HepG2 (cell line): ENCODE data around the gene RAB6A. TPM values are rescaled to one million over a fixed set of nuclear protein-coding genes. Genes with fewer than 3 reads are reported as not detected.

Source experiments
- RARA ChIP-seq: IDR thresholded peaks from 2 replicates; pipeline ENCODE4 v1.6.1; 2016; ENCODE audit warnings: missing genetic modification reagents, missing compliant biosample characterization
- ZFY ChIP-seq: sonication (generic); formaldehyde crosslinking; IDR thresholded peaks from 2 replicates; pipeline ENCODE4 v1.4.0; 2020; ENCODE audit warnings: missing genetic modification reagents
- ZNF205 ChIP-seq: IDR thresholded peaks from 2 replicates; pipeline ENCODE4 v1.6.1; 2018; ENCODE audit warnings: missing biosample characterization, missing genetic modification reagents
- ZNF382 ChIP-seq: sonication (generic); formaldehyde crosslinking; IDR thresholded peaks from 2 replicates; pipeline ENCODE4 v1.5.0; 2020; ENCODE audit warnings: missing genetic modification reagents, mild to moderate bottlenecking, borderline replicate concordance
- polyA plus RNA-seq, 8 experiments: library from polyadenylated mRNA; depleted of rRNA in 3 of 8; stranded (reverse) in 7 of 8; unstranded in 1 of 8; fragments of >200 nt; fragmentation: Illumina TruSeq in 4 of 8; extraction: Trizol in 4 of 8; gene quantifications; 2 replicates each; pipeline versions ENCODE4 v1.2.1 to v1.2.3, GENCODE V29; 2011 to 2016; ENCODE audit warnings: low read depth in 4 of 8, missing spikeins in 1 of 8, mixed read lengths in 1 of 8; ENCODE audit not compliant: insufficient read depth in 1 of 8
- total RNA-seq, 5 experiments: library from RNA; depleted of rRNA; stranded (reverse); fragments of >200 nt; fragmentation: Illumina TruSeq; extraction: Trizol; gene quantifications; 2 replicates each; pipeline ENCODE4 v1.2.3, GENCODE V29; 2016; ENCODE audit warnings: low read depth in 1 of 5
- TF ChIP-seq, protein P1 (sequence below): sonication (generic); formaldehyde crosslinking; IDR thresholded peaks from 2 replicates; pipeline ENCODE4 v1.5.1; 2020; ENCODE audit warnings: mild to moderate bottlenecking, missing genetic modification reagents, borderline replicate concordance
- TF ChIP-seq, protein P2 (sequence below): sonication (generic); formaldehyde crosslinking; IDR thresholded peaks from 2 replicates; pipeline ENCODE4 v1.4.0; 2020; ENCODE audit warnings: missing genetic modification reagents

Gene RAB6A
- total and polyA plus RNA-seq, 2 of the 13 experiments (the other 11 are each of a cell fraction or from before 2014, with no cell fraction given): 74.3 to 121 TPM

DNA sequence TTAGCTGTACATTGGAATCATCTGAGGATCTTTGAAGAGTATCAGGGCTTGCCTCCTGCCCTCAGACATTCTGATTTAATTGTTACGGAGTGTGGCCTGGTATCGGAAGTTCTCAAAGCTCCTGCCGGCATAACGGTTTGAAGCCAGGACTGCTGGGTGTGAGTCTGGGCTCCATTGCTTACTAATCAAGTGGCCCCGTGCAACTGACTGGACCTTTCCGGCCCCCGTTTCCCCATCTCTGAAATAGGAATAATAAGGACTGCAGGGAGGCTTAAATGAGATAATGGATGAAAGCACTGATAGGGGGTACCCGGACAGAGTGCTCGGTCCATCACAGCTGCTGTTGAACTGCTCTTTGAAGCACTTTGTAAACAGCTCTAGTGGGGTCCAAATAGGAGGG is 112.8 kb downstream of the RAB6A start (continued):
- TF ChIP-seq, protein P1, sequence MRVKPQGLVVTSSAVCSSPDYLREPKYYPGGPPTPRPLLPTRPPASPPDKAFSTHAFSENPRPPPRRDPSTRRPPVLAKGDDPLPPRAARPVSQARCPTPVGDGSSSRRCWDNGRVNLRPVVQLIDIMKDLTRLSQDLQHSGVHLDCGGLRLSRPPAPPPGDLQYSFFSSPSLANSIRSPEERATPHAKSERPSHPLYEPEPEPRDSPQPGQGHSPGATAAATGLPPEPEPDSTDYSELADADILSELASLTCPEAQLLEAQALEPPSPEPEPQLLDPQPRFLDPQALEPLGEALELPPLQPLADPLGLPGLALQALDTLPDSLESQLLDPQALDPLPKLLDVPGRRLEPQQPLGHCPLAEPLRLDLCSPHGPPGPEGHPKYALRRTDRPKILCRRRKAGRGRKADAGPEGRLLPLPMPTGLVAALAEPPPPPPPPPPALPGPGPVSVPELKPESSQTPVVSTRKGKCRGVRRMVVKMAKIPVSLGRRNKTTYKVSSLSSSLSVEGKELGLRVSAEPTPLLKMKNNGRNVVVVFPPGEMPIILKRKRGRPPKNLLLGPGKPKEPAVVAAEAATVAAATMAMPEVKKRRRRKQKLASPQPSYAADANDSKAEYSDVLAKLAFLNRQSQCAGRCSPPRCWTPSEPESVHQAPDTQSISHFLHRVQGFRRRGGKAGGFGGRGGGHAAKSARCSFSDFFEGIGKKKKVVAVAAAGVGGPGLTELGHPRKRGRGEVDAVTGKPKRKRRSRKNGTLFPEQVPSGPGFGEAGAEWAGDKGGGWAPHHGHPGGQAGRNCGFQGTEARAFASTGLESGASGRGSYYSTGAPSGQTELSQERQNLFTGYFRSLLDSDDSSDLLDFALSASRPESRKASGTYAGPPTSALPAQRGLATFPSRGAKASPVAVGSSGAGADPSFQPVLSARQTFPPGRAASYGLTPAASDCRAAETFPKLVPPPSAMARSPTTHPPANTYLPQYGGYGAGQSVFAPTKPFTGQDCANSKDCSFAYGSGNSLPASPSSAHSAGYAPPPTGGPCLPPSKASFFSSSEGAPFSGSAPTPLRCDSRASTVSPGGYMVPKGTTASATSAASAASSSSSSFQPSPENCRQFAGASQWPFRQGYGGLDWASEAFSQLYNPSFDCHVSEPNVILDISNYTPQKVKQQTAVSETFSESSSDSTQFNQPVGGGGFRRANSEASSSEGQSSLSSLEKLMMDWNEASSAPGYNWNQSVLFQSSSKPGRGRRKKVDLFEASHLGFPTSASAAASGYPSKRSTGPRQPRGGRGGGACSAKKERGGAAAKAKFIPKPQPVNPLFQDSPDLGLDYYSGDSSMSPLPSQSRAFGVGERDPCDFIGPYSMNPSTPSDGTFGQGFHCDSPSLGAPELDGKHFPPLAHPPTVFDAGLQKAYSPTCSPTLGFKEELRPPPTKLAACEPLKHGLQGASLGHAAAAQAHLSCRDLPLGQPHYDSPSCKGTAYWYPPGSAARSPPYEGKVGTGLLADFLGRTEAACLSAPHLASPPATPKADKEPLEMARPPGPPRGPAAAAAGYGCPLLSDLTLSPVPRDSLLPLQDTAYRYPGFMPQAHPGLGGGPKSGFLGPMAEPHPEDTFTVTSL: 0 out of 2 replicates have a peak, but pooled peaks have one; percentile 25
- TF ChIP-seq ZNF382 (CRISPR knock-in tag): no peak
- no peak for TF ChIP-seq ZNF205 (CRISPR knock-in tag)
- TF ChIP-seq, protein P2, sequence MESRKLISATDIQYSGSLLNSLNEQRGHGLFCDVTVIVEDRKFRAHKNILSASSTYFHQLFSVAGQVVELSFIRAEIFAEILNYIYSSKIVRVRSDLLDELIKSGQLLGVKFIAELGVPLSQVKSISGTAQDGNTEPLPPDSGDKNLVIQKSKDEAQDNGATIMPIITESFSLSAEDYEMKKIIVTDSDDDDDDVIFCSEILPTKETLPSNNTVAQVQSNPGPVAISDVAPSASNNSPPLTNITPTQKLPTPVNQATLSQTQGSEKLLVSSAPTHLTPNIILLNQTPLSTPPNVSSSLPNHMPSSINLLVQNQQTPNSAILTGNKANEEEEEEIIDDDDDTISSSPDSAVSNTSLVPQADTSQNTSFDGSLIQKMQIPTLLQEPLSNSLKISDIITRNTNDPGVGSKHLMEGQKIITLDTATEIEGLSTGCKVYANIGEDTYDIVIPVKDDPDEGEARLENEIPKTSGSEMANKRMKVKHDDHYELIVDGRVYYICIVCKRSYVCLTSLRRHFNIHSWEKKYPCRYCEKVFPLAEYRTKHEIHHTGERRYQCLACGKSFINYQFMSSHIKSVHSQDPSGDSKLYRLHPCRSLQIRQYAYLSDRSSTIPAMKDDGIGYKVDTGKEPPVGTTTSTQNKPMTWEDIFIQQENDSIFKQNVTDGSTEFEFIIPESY (CRISPR knock-in tag): no peak
- TF ChIP-seq ZFY: peak; percentile 2; the same call in 1 of the 2 replicates
- TF ChIP-seq RARA (CRISPR knock-in tag): 0 out of 2 replicates have a peak, but pooled peaks have one; percentile 3
